Tibial nerve (tissue), 4 donors: ENCODE data around the gene MET. TPM values are rescaled to one million over a fixed set of nuclear protein-coding genes. Genes with fewer than 3 reads are reported as not detected.
A peak's percentile ranks its signal among the peaks of the same experiment; 100 is the strongest.

ENCODE experiments used
- DNase-seq, 2 donors: peaks; one replicate each; pipeline ENCODE4 v3.0.0-alpha.2; 2019; ENCODE audit warnings: low spot score in 2 of 2
- H3K27ac ChIP-seq, 4 donors: fragments of 200-600 bp; sonication (generic) in 3 of 4; one replicate each; pipeline ENCODE4 v1.5.1; 2017 to 2019; ENCODE audit warnings: mild to moderate bottlenecking in 1 of 4
- H3K27me3 ChIP-seq, 2 donors: fragments of 200-600 bp; sonication (generic) in 1 of 2; one replicate each; pipeline versions ENCODE4 v1.5.1 to v1.6.0; 2017 to 2019
- H3K36me3 ChIP-seq, 3 donors: fragments of 200-600 bp; sonication (generic); one replicate each; pipeline ENCODE4 v1.5.1; 2018 to 2019
- H3K4me1 ChIP-seq, 4 donors: fragments of 200-600 bp; sonication (generic) in 3 of 4; one replicate each; pipeline ENCODE4 v1.5.1; 2017 to 2019
- H3K4me3 ChIP-seq, 4 donors: fragments of 200-600 bp; sonication (generic) in 3 of 4; one replicate each; pipeline ENCODE4 v1.5.1; 2017 to 2019; ENCODE audit warnings: mild to moderate bottlenecking in 1 of 4, moderate library complexity in 1 of 4
- H3K9me3 ChIP-seq, 4 donors: fragments of 200-600 bp; sonication (generic) in 3 of 4; one replicate each; pipeline ENCODE4 v1.5.1; 2017 to 2019
- EP300 ChIP-seq, 2 donors: sonication (generic); formaldehyde crosslinking; IDR thresholded peaks; one replicate each; pipeline ENCODE4 v1.6.1; 2017; ENCODE audit warnings: antibody characterized with exemption in 2 of 2, mild to moderate bottlenecking in 1 of 2
- POLR2A ChIP-seq, 2 donors: fragments of 450-650 bp; IDR thresholded peaks; one replicate each; pipeline ENCODE4 v1.6.1; 2017; ENCODE audit warnings: antibody characterized with exemption in 2 of 2, mild to moderate bottlenecking in 2 of 2, moderate library complexity in 2 of 2
- WGBS, 2 donors: methylation state at CpG; one replicate each; pipeline ENCODE4 v1.1.5; 2018; 5-methylcytosine and 5-hydroxymethylcytosine counted together
- total RNA-seq, 4 donors: library from RNA; depleted of rRNA; stranded (reverse); fragments of >200 nt; gene quantifications; one replicate each; pipeline ENCODE4 v1.1.0, GENCODE V29; 2016
- TF ChIP-seq, protein P1 (sequence below), 5 experiments: fragments of 200-600 bp in 3 of 5; fragments of 450-650 bp in 2 of 5; sonication (generic) in 3 of 5; IDR thresholded peaks; one replicate each; pipeline ENCODE4 v1.5.1; 2016 to 2019; ENCODE audit warnings: antibody characterized with exemption in 5 of 5, mild to moderate bottlenecking in 3 of 5, moderate library complexity in 2 of 5

MET gene
- total RNA-seq, 4 donors from 2014 or later, result 22.6 to 49.8 (median 37.1) TPM

DNA sequence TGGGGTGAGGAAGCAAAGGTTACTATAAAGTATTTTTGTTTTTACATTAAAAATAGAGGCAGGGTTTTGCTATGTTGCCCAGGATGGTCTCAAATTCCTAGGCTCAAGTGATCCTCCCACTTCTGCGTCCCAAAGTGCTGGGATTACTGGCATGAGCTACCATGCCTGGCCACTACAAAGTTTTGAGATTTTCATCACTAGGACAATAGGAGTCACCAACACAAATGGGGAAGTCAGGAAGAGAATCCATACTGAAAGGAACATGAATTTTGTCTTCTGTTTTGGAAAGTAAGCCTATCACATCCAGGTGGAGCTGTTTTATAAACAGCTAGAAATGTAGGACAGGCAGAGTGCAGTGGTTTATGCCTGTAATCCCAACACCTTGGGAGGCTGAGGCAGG is 170.4 kb downstream of the MET start:
- Histone ChIP-seq H3K36me3 (no peaks in the 10 kb centered on the region), H3K27me3 (no peaks in the 10 kb centered on the region), H3K4me3 (no peak overlapping the region), H3K9me3 (no peaks in the 10 kb centered on the region), H3K4me1 (no peaks in the 10 kb centered on the region), H3K27ac (no peak overlapping the region)
- 71 to 90% methylated on average over 1 of the region's 1 CpG for WGBS, 2 donors
- TF ChIP-seq EP300 (IDR thresholded peaks at IDR 0.05) (no peak), POLR2A (IDR thresholded peaks at IDR 0.05) (no peak)
- TF ChIP-seq, protein P1, sequence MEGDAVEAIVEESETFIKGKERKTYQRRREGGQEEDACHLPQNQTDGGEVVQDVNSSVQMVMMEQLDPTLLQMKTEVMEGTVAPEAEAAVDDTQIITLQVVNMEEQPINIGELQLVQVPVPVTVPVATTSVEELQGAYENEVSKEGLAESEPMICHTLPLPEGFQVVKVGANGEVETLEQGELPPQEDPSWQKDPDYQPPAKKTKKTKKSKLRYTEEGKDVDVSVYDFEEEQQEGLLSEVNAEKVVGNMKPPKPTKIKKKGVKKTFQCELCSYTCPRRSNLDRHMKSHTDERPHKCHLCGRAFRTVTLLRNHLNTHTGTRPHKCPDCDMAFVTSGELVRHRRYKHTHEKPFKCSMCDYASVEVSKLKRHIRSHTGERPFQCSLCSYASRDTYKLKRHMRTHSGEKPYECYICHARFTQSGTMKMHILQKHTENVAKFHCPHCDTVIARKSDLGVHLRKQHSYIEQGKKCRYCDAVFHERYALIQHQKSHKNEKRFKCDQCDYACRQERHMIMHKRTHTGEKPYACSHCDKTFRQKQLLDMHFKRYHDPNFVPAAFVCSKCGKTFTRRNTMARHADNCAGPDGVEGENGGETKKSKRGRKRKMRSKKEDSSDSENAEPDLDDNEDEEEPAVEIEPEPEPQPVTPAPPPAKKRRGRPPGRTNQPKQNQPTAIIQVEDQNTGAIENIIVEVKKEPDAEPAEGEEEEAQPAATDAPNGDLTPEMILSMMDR (IDR thresholded peaks at IDR 0.05), result no peak
- DNase-seq, result no peak

GRCh38 chr7:116843378-116843777 is 171.4 kb downstream of the MET start:
- H3K36me3 ChIP-seq, result no peaks in the 10 kb centered on the region
- TF ChIP-seq, protein P1 (IDR thresholded peaks at IDR 0.05), result no peak
- TF ChIP-seq EP300 (IDR thresholded peaks at IDR 0.05) (peak in 1 of 2 donors; percentile 25), POLR2A (IDR thresholded peaks at IDR 0.05) (no peak)
- no peak overlapping the region for H3K27ac ChIP-seq
- WGBS, 2 donors, result 55 to 61% methylated on average over 4 of the region's 4 CpGs
- no peaks in the 10 kb centered on the region for H3K4me1 ChIP-seq
- no peaks in the 10 kb centered on the region for H3K27me3 ChIP-seq
- peak in 1 of 2 donors; percentile 11 for DNase-seq
- peak overlapping the region in 1 of 4 donors; percentile 1 for H3K4me3 ChIP-seq
- no peaks in the 10 kb centered on the region for H3K9me3 ChIP-seq

Other genes with a start within 250 kb of the MET start
- gene CAV2, start 172.5 kb upstream of the MET start, total RNA-seq, result 100 to 1,000 TPM in 3 of 4 donors, 10 to 100 TPM in 1; 86.4 to 172 (median 132) TPM
- gene CAV1, start 147.2 kb upstream of the MET start, total RNA-seq, result 100 to 1,000 TPM; 196 to 375 (median 312) TPM
- gene CAPZA2, start 190.4 kb downstream of the MET start, total RNA-seq, result 100 to 1,000 TPM in 2 of 4 donors, 10 to 100 TPM in 2; 55.5 to 127 (median 99.2) TPM